ENCODE data around the gene CNNM4.

GRCh38 chr2:96737831-96738230 is 22.9 kb upstream of the CNNM4 start:
- no peak for TF ChIP-seq POLR2A (IDR thresholded peaks at IDR 0.05; ENCODE audit: low read depth, low read length)
- no peak for TF ChIP-seq POLR2AphosphoS5 (IDR thresholded peaks at IDR 0.05; ENCODE audit: low read depth, low read length)

All from GM12892 (cell line).